Stimulated activated CD8-positive, alpha-beta memory T cell treated with anti-CD3 and anti-CD28 coated beads, Interleukin-12 subunit alpha, Interleukin-12 subunit beta, amount 100 ng/mL, for 4 hours (primary cell): ENCODE results near the gene C3orf22.
"Not testable (repeated sequence)": the region's sequence is repeated elsewhere in the genome, so short reads cannot be mapped to it uniquely, and the experiment has no call there.

Experiments
- DNase-seq: peaks from one replicate; pipeline ENCODE4 v3.0.0-alpha.2; 2020; ENCODE audit warnings: low read depth

The C3orf22 gene

GRCh38 chr3:126558336-126559071, at the start of gene C3orf22:
TSS of gene C3orf22 (minus strand) at chr3:126558932. CDS start at chr3:126553390, 5,542 bp downstream.
- no peak for DNase-seq

DNA sequence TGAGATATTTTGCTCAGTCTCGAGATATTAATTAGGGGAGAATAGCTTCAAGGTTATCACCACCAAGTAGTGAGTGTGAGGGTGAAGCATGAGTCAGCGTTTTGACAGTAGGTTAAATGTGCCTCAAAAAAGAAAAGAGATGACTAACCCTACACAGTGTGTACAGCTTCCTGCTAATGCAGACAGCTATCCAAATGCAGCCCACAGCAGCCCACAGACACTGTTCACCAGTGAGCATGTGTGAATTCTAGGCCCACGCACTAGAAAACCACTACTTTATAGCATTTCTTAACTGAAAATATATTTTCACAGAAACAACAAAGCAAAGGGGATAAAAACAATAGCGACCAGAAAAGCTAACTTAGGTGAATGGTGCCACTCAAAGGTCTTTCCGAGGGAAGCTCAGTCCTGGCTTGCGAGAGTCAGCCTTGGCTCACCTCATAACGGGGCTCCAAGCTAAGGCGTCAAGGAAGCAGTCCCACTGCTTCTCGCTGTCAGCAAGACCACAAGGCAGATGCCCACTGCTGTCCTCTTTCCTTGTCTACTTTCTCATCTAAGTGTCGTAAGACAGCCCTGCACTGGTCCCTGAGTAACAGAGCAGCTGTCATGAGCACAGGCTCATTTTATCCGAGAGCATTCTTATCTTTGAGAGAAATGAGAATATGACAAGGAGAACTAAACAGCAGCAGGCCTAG, 48.6 kb upstream of the C3orf22 start:
- DNase-seq = peak; percentile 3

DNA sequence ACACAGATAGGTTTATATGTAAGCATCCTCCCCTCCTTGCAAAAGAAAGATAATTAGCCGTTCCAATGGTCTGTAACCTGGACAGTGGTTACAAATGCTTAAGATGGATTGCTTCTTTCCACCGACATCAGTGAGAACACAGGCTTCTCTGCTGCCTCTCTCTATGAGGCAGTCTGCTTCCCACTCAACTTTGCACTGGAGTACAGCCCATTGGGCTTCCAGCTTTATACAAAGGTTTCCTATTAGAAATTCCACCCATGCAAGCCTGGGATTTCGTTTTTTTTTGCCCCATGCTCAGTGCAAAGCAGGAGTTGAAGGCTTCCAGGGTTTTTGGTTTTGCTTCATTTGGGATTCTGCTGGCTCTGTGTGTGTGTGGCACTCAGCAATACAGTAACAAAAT, 47.3 kb upstream of the C3orf22 start:
- no peak for DNase-seq

DNA sequence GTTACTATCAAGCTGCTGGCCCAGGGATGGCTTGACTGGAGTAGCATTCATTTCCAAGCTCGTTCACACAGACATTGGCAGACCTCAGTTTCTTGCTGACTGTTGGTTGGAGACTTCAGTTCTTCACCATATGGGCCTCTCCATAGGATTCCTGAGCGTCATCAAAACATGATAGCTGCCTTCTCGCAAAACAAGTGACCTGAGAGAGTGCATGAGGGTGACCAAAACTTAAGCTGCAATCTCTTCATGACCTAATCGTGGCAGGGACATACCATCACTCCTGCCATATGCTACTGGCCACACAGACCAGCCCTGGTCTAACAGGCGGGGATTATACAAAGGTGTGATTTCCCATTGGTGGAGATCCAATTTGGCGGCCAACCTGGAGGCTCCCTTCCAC, 46.0 kb upstream of the C3orf22 start:
- DNase-seq = no peak

- DNase-seq = no peak
These were observed 40.4 kb upstream of the C3orf22 start for GRCh38 chr3:126599101-126599500.

- not testable (repeated sequence) for DNase-seq
These were observed 36.7 kb upstream of the C3orf22 start for GRCh38 chr3:126595479-126595878.

- not testable (repeated sequence) for DNase-seq
These were observed 32.8 kb upstream of the C3orf22 start for GRCh38 chr3:126591515-126591914.

DNA sequence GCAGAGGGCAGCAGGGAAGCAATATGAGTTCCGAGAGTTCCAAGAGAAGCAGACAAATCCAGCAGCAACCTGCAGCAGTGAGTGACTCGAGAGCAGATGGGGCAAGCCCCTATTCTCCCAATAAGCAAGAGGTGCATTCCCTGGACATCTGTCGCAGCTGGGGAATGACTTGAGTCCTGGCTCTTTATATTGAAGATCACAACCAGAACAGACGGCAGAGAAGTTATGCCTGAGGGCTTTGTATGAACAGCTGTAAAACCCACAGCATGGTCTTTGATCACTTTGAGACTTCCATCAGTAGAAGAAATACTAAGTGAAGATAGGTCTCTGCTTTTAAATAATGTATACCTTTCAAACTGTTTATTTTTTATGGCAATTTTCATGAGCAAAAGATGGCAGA, 23.6 kb upstream of the C3orf22 start:
- no peak for DNase-seq

GRCh38 chr3:126581569-126581968, 22.8 kb upstream of the C3orf22 start:
- no peak for DNase-seq

- no peak for DNase-seq
These were observed 22.0 kb upstream of the C3orf22 start for GRCh38 chr3:126580746-126581145.

- no peak for DNase-seq
These were observed 20.0 kb upstream of the C3orf22 start for GRCh38 chr3:126578702-126579101.

DNA sequence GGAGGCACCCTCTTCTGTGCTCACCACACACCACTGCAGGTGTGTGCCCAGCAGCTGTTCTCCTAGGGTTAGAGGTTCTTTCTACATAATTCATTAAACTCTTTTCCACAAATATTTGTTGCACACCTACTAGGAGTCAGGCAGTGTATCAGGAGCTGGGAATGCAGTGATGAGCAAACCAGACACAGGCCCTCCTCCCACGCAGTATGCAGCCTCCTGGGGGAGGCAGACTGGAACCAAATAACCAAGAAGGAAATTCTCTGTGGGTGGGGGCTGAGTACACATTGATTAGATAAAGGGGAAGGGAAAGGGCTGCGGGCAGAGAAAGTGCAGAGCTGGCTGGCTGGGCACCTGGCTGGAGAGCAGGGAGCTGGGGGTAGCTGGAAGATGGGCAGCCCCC, 18.5 kb upstream of the C3orf22 start:
- no peak for DNase-seq

DNA sequence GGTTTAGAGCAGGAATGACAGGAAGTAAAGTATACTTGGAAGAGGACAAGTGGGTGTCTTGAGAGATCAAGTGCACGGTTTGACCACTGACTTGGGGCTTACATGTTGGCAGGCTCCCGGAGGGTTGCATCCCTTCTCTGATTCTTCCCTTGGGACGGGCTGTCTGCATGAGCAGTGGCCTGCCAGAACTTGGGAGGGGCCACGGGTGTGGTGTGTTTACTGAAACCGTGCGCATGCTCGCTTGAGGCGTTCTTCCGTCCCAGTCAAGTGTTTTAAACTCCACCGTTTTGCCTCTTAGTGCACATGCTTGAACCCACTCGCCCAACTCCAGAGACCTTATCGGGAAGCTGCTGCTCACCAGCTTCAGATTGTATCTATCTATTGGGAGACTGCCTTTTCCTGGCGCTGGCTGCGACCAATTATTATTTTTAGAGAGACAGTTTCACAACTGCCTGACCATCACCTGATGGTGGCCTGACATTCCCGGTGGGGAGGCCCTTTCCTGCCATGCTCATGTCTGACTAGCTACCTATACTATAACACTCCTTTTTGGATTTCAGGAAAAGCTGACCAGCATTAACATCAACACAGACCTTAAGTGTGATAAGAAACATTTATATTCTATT, 14.9 kb upstream of the C3orf22 start:
- no peak for DNase-seq

GRCh38 chr3:126571078-126571477, 12.3 kb upstream of the C3orf22 start:
- DNase-seq = no peak

DNA sequence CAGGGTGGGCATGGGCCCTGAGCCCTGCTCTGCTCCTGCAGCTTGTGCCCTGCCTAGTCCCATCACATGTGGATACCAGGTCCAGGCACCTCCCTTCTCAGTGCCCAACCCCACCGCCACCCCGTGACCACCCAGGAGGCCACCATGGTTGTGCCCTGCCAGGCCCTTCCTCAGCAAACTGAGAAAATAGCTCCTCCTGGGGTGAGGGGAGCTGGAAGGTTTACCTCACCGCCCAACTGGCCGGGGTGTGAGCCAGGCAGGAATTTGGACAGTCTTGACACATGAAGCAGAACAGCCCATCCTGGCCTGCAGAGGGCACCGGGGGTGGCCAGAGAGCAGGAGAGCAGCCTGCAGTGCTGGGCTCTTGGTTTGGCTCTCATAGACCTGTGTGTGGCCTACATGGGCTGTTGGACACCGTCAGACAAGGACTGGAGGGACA, 11.4 kb upstream of the C3orf22 start:
- DNase-seq = no peak

GRCh38 chr3:126569390-126569975, 10.8 kb upstream of the C3orf22 start:
- DNase-seq = no peak

DNA sequence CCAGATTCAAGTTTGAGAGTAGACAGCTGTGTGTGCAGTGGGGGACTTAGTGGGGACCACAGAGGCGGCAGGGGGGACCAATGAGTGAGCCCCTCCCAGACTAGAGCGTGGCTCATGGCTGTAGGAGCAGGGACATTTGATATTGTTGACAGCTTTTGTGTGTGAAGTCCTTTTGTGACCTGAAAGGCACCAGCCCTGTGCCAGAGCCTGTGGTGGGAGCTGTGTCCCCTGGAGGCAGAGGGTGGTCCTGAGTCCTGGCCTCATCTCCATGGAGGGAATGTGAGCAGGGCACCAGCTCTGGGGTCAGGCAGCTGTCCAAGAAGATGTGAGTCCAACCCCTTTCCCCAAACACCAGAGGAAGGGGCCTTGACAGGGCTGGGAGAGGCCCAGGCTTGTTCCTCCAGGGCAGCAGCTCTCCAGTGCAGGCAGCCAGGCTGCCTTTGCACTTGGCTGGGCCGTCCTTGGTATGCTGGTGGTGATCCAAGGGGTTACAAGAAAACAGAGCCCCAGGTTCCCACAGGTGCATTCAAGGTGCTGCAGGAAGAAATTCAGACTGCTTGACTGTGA, 10.1 kb upstream of the C3orf22 start:
- DNase-seq = no peak

DNA sequence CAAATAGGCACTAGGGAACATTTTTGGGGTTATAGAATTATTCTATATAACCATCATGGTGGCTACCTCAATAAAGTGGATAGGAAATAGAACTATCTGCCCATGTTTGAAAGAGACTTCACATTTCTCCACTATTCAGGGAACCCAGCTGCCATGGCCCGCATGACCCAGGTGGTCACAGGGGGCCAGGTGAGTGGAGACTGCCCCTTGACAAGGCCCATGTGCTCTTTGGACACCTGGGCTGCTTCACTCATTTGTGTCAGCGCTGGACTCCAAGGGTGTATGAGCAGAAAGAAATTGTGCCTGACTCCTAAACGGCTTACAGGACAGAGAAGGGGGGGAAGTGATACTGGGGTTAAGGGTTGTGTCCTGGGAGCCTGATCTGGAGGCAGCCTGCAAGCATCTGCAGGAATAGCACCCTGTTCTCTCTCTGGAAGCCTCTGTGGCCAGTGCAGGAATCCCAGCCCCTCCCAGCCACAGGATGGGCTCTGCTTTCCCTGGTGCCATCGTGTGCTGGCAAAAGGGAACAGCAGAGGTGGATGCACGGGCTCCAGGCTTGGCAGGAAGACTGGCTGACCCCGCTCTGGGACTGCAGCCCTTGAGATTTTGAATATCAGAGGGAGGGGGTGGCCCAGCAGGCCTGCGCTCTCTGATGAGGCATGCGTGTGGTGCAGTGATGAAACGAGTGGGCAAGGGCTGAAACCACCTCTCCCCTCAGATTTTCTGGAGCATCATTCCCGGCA, 9.1 kb upstream of the C3orf22 start:
- no peak for DNase-seq

- DNase-seq = no peak
These were observed 4.1 kb upstream of the C3orf22 start for GRCh38 chr3:126562737-126563276.

DNA sequence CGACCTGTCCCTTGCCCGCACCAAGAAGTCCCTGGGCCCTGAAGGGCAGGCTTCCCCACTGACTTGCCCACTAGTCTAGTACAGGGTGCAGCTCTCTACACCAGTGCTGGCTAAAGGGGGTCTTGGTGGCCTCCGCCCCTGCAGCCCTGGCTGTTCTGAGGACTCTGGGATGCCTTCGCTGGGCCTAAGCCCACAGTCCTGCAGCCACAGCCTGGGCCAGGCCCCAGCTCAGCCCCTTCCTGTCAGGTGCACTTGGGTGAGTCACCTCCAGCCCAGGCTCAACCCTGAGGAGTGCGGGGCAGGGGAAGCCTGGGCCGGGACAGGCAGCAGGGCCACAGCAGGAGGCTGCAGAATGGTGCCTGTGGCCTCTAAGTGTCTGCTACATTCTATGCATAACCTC, 971 bp downstream of the C3orf22 start:
- no peak for DNase-seq

DNA sequence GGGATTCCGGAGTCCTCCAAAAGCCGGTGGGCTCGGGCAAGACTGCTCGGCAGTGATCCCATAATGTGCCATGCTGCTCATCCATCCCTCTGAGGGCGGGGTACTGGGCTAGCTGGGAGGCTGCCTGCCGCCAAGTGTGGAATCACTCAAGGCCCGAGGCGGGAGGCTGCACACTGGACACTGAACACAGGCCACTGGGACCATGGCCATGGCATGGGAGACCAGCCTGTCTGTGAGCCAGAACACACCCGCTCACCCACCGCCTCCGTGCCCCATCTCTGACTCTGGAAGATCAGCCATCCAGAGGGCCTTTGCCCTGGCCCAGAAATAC, 1.4 kb downstream of the C3orf22 start:
- DNase-seq = no peak
